ENCODE results near the gene SPOCK1. TPM values are rescaled to one million over a fixed set of nuclear protein-coding genes. Genes with fewer than 3 reads are reported as not detected.
"Not testable (repeated sequence)": the region's sequence is repeated elsewhere in the genome, so short reads cannot be mapped to it uniquely, and the experiment has no call there.

The SPOCK1 gene
- polyA plus RNA-seq, 1 donor: 6.3 TPM

DNA sequence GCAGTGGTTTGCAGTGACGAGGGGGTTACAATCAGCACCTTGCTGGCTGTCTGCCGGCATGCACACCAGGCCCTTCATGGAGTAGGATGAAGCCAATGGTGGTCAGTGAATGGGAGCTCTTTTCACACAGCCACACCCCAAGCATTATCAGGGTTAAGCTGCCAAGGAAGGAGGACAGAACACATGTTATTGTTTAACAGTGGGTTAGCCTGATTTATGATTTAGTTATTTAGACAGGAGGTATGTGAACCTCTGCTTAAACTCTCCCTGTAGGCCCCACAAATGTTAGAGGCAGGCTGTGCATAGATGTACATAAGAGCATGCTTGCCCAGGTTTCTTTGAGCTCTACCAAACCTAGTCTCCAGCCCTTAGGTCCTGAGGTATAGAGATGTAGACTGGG is 262.9 kb downstream of the SPOCK1 start:
- no peak for DNase-seq
- no peaks in the 10 kb centered on the region for H3K27me3 ChIP-seq (ENCODE audit: control insufficient read depth, insufficient read depth, low read length)
- no peaks in the 10 kb centered on the region for H3K36me3 ChIP-seq (ENCODE audit: control insufficient read depth, insufficient read depth, low read length)
- H3K4me1 ChIP-seq (ENCODE audit: control insufficient read depth, insufficient read depth, low read length): no peaks in the 10 kb centered on the region
- H3K27ac ChIP-seq (ENCODE audit: low read length): no peak overlapping the region
- WGBS (ENCODE audit: insufficient coverage, low lambda C conversion rate): no CpG with 5 or more reads among the region's 2 CpGs
- H3K9me3 ChIP-seq (ENCODE audit: control insufficient read depth, low read depth, low read length): no peaks in the 10 kb centered on the region
- H3K4me3 ChIP-seq (ENCODE audit: low read length): no peak overlapping the region

- DNase-seq: no peak
- Histone ChIP-seq H3K36me3 (ENCODE audit: control insufficient read depth, insufficient read depth, low read length) (no peaks in the 10 kb centered on the region), H3K4me3 (ENCODE audit: low read length) (no peak overlapping the region), H3K27me3 (ENCODE audit: control insufficient read depth, insufficient read depth, low read length) (no peaks in the 10 kb centered on the region), H3K4me1 (ENCODE audit: control insufficient read depth, insufficient read depth, low read length) (no peaks in the 10 kb centered on the region), H3K9me3 (ENCODE audit: control insufficient read depth, low read depth, low read length) (no peaks in the 10 kb centered on the region), H3K27ac (ENCODE audit: low read length) (no peak overlapping the region)
- no CpG with 5 or more reads among the region's 10 CpGs for WGBS (ENCODE audit: insufficient coverage, low lambda C conversion rate)
Measured at GRCh38 chr5:137234973-137235943, 263.9 kb downstream of the SPOCK1 start.

DNA sequence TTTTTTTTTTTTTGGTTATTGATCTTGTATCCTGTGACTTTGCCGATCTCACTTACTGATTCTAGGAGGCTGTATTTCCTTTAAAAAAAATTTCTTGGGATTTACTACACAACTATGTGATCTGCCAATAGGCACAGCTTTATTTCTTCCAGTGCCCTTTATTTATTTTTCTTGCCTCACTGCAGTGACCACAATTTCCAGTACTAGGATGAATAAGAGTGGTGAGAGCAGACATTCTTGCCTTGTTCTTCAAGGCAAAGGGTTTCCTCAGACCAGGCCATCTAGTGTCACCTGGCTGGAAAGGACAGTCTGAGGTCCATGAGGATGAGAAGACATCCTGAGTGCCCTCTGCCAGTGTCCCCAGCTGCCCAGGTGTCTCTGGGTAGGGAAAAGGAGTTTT is 265.4 kb downstream of the SPOCK1 start:
- no peak overlapping the region for H3K4me3 ChIP-seq (ENCODE audit: low read length)
- H3K36me3 ChIP-seq (ENCODE audit: control insufficient read depth, insufficient read depth, low read length): no peaks in the 10 kb centered on the region
- no peak overlapping the region for H3K27ac ChIP-seq (ENCODE audit: low read length)
- no peaks in the 10 kb centered on the region for H3K4me1 ChIP-seq (ENCODE audit: control insufficient read depth, insufficient read depth, low read length)
- no peaks in the 10 kb centered on the region for H3K27me3 ChIP-seq (ENCODE audit: control insufficient read depth, insufficient read depth, low read length)
- H3K9me3 ChIP-seq (ENCODE audit: control insufficient read depth, low read depth, low read length): no peaks in the 10 kb centered on the region
- DNase-seq: no peak
- no CpG with 5 or more reads among the region's 1 CpG for WGBS (ENCODE audit: insufficient coverage, low lambda C conversion rate)

- H3K4me3 ChIP-seq (ENCODE audit: low read length); H3K36me3 ChIP-seq (ENCODE audit: control insufficient read depth, insufficient read depth, low read length); H3K9me3 ChIP-seq (ENCODE audit: control insufficient read depth, low read depth, low read length); H3K27me3 ChIP-seq (ENCODE audit: control insufficient read depth, insufficient read depth, low read length); H3K4me1 ChIP-seq (ENCODE audit: control insufficient read depth, insufficient read depth, low read length); H3K27ac ChIP-seq (ENCODE audit: low read length): not testable (repeated sequence)
- no CpG with 5 or more reads among the region's 1 CpG for WGBS (ENCODE audit: insufficient coverage, low lambda C conversion rate)
- peak in 1 of 2 donors; percentile 22 for DNase-seq
Measured at GRCh38 chr5:137233304-137233703, 265.8 kb downstream of the SPOCK1 start.

DNA sequence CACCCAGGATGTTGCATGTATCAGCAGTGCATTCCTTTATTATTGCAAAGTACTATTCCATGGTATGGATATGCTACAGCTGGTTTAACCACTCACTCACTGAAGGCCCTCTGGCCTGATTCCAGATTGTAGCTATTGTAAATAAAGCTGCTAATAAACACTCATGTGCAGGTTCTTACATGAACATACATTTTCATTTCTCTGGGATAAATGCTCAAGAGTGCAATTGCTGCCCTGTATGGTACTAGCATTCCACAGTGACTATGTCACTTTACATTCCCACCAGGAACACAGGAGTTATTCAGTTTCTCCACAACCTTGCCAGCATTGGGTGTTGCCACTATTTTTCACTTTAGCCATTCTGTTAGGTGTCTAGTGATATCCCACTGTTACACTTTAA is 267.6 kb downstream of the SPOCK1 start:
- Histone ChIP-seq H3K4me1 (ENCODE audit: control insufficient read depth, insufficient read depth, low read length) (no peaks in the 10 kb centered on the region), H3K27me3 (ENCODE audit: control insufficient read depth, insufficient read depth, low read length) (no peaks in the 10 kb centered on the region), H3K9me3 (ENCODE audit: control insufficient read depth, low read depth, low read length) (no peaks in the 10 kb centered on the region), H3K27ac (ENCODE audit: low read length) (no peak overlapping the region), H3K4me3 (ENCODE audit: low read length) (no peak overlapping the region), H3K36me3 (ENCODE audit: control insufficient read depth, insufficient read depth, low read length) (no peaks in the 10 kb centered on the region)
- DNase-seq: no peak

DNA sequence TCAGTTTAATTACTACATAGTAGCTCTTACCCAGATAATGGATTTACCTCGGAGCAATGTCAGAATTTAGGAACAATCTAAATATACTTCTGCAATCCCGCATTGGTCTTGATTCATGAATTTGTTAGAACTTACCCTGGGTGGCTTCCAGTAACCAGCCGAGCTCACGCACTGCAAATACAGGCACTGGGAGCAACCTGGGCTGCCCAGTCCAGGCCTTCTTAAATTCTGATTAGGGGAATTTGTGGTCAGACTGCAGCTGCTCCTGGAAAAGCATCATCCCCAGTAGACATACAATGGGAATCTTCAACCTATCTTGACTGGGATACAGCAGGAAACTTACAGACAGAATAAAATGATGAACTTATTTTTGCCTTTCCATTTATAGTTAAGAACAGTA is 270.3 kb downstream of the SPOCK1 start:
- no peaks in the 10 kb centered on the region for H3K9me3 ChIP-seq (ENCODE audit: control insufficient read depth, low read depth, low read length)
- H3K36me3 ChIP-seq (ENCODE audit: control insufficient read depth, insufficient read depth, low read length): no peaks in the 10 kb centered on the region
- H3K4me1 ChIP-seq (ENCODE audit: control insufficient read depth, insufficient read depth, low read length): no peaks in the 10 kb centered on the region
- H3K27me3 ChIP-seq (ENCODE audit: control insufficient read depth, insufficient read depth, low read length): no peaks in the 10 kb centered on the region
- WGBS (ENCODE audit: insufficient coverage, low lambda C conversion rate): 94% methylated on average over 2 of the region's 4 CpGs
- no peak for DNase-seq
- H3K27ac ChIP-seq (ENCODE audit: low read length): no peak overlapping the region
- H3K4me3 ChIP-seq (ENCODE audit: low read length): no peak overlapping the region

GRCh38 chr5:137226081-137226480 is 273.0 kb downstream of the SPOCK1 start:
- DNase-seq: no peak
- Histone ChIP-seq H3K4me1 (ENCODE audit: control insufficient read depth, insufficient read depth, low read length) (no peaks in the 10 kb centered on the region), H3K36me3 (ENCODE audit: control insufficient read depth, insufficient read depth, low read length) (no peaks in the 10 kb centered on the region), H3K27ac (ENCODE audit: low read length) (no peak overlapping the region), H3K27me3 (ENCODE audit: control insufficient read depth, insufficient read depth, low read length) (no peaks in the 10 kb centered on the region), H3K4me3 (ENCODE audit: low read length) (no peak overlapping the region), H3K9me3 (ENCODE audit: control insufficient read depth, low read depth, low read length) (no peaks in the 10 kb centered on the region)
- 80% methylated on average over 2 of the region's 3 CpGs for WGBS (ENCODE audit: insufficient coverage, low lambda C conversion rate)

DNA sequence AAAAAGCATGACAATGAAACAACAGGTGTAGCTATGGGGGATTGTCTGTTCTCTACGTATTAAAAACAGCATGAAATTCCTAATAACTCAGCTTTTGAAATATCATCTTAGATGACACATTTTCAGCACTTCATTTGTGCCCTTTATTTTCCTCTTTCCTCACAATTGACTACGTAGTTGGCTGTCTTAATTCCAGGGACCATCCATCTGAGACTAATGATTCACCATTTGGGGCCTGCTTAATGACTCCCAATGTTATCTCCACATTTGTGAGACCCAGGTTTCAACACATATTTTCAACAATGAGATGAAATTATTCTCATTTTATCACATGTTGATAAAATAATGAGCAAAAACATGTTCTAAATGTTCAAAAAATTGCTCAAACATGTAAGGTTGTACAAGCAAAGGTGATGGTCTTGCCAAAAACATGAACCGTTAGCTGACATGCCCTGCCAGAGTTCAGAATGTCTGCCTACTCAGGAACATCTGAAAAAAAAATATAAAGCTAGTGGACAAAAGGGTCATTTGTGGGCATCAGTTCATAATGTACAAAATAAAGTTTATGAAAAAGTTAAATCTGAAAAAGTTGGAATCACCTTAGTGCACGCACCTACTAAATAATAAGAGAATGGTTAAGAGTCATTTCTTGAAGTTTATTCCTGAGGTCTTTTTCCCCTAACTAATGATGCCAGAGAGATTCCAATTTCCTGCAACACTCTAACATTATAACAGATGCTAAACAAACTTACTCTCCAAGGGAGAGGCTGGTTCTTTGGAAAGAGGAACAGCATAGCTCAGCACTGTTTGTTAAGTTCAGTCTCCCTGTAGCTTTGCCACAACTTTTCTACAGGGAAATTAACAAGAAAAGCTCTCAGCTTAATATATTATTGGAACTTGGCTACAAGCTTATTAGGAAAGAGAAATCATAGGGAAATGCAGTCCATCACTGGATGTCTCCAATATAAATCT is 275.5 kb downstream of the SPOCK1 start:
- no peak overlapping the region for H3K27ac ChIP-seq (ENCODE audit: low read length)
- H3K4me3 ChIP-seq (ENCODE audit: low read length): no peak overlapping the region
- no peak for DNase-seq
- H3K9me3 ChIP-seq (ENCODE audit: control insufficient read depth, low read depth, low read length): no peaks in the 10 kb centered on the region
- WGBS (ENCODE audit: insufficient coverage, low lambda C conversion rate): 100% methylated on average over 3 of the region's 4 CpGs
- no peaks in the 10 kb centered on the region for H3K4me1 ChIP-seq (ENCODE audit: control insufficient read depth, insufficient read depth, low read length)
- H3K27me3 ChIP-seq (ENCODE audit: control insufficient read depth, insufficient read depth, low read length): no peaks in the 10 kb centered on the region
- no peaks in the 10 kb centered on the region for H3K36me3 ChIP-seq (ENCODE audit: control insufficient read depth, insufficient read depth, low read length)

DNA sequence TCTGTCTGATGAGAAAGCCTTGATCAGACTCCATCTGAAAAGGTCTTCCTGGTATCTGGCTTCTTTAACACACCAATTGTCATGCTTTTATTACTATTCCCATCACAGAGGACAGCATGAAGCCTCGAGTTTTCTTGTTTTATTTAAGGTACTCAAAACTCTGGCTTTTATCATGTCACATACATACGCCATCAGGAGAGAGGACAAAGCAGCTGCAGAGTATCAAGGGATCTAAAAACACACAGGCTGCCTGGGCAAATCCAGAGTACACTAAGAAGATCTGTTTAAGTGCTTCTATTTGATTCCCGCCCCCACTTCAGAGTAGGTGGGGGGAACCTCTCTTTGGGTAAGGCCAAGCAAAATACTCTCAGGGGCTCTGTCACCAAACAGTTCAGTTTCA is 277.2 kb downstream of the SPOCK1 start:
- DNase-seq: no peak
- Histone ChIP-seq H3K9me3 (ENCODE audit: control insufficient read depth, low read depth, low read length) (no peaks in the 10 kb centered on the region), H3K27me3 (ENCODE audit: control insufficient read depth, insufficient read depth, low read length) (no peaks in the 10 kb centered on the region), H3K4me3 (ENCODE audit: low read length) (no peak overlapping the region), H3K36me3 (ENCODE audit: control insufficient read depth, insufficient read depth, low read length) (no peaks in the 10 kb centered on the region), H3K4me1 (ENCODE audit: control insufficient read depth, insufficient read depth, low read length) (no peaks in the 10 kb centered on the region), H3K27ac (ENCODE audit: low read length) (no peak overlapping the region)
- WGBS (ENCODE audit: insufficient coverage, low lambda C conversion rate): no CpG with 5 or more reads among the region's 3 CpGs

DNA sequence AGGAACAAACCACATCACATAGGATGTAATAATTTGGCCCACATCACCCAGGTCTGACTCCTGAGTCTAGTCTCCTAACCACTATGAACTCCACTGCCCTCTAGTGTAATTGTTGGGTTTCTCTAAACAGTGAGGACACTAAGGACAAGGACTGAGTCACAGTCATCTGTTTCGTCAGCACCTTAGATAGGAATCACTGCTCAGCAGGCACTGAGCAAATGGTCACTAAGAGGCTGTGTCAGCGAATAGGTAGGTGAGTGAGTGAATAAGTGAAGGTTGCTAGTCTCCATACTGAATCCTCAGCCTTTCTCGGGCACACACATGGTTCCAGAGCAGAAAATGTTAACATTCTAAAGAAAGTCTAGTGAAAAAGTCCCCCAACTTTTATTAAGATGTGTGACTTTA is 278.6 kb downstream of the SPOCK1 start:
- no peaks in the 10 kb centered on the region for H3K27me3 ChIP-seq (ENCODE audit: control insufficient read depth, insufficient read depth, low read length)
- H3K9me3 ChIP-seq (ENCODE audit: control insufficient read depth, low read depth, low read length): no peaks in the 10 kb centered on the region
- H3K27ac ChIP-seq (ENCODE audit: low read length): no peak overlapping the region
- peaks cover 3% of the 10 kb centered on the region for H3K4me1 ChIP-seq (ENCODE audit: control insufficient read depth, insufficient read depth, low read length)
- H3K36me3 ChIP-seq (ENCODE audit: control insufficient read depth, insufficient read depth, low read length): no peaks in the 10 kb centered on the region
- no peak overlapping the region for H3K4me3 ChIP-seq (ENCODE audit: low read length)
- DNase-seq: peak; percentile 74 to 77
- WGBS (ENCODE audit: insufficient coverage, low lambda C conversion rate): 60% methylated on average over 1 of the region's 3 CpGs
